ENCODE measurements around the gene SMOC2. TPM values are rescaled to one million over a fixed set of nuclear protein-coding genes. Genes with fewer than 3 reads are reported as not detected.

The SMOC2 gene
- total and polyA plus RNA-seq, 4 experiments from 2014 or later: not detected

DNA sequence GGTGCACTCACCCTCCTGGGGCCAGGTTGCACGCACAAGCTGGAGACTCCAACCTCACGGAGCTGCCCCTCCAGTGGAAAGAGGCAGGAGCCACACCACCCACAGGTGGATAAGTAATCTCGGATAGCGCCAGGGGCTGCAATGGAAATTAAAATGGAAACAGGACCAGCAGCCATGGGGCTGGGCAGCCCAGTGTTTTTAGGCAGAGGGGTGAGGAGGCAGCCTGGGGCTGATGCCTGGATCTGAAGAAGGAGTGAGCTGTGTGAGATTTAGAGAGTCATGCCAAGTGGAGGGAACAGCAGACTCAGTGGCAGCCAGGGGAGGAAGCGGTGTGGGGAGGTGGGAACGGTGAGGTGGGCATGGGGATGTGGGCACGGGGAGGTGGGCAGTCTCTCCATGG is 275.6 kb downstream of the SMOC2 start:
- H3K4me3 ChIP-seq (ENCODE audit: low read length in 2 of 2): no peak overlapping the region
- Mint-ChIP-seq H3K27me3 (peaks cover under 1 to 3% of the 10 kb centered on the region in 2 donors), H3K36me3 (no peaks in the 10 kb centered on the region), H3K4me1 (no peaks in the 10 kb centered on the region), H3K27ac (no peak overlapping the region), H3K4me3 (no peak overlapping the region), H3K9me3 (peaks cover 0 to 6% (median 0%) of the 10 kb centered on the region in 8 donors)
- intact Hi-C loops (cut with micrococcal nuclease): no loop called here
- ChIA-PET CTCF (ENCODE audit: partially characterized antibody) (no interaction called here), POLR2A (ENCODE audit: partially characterized antibody) (no interaction called here)
- H3K36me3 ChIP-seq (ENCODE audit: insufficient read depth, low read length): no peaks in the 10 kb centered on the region
- no peaks in the 10 kb centered on the region for H3K27me3 ChIP-seq (ENCODE audit: insufficient read depth, low read length)
- H3K27ac ChIP-seq (ENCODE audit: low read depth, low read length): no peak overlapping the region
- H3K9me3 ChIP-seq (ENCODE audit: control insufficient read depth in 1 of 2, low read length in 2 of 2): no peaks in the 10 kb centered on the region
- no peaks in the 10 kb centered on the region for H3K4me1 ChIP-seq (ENCODE audit: insufficient read depth, low read length)
- DNase-seq: no peak

DNA sequence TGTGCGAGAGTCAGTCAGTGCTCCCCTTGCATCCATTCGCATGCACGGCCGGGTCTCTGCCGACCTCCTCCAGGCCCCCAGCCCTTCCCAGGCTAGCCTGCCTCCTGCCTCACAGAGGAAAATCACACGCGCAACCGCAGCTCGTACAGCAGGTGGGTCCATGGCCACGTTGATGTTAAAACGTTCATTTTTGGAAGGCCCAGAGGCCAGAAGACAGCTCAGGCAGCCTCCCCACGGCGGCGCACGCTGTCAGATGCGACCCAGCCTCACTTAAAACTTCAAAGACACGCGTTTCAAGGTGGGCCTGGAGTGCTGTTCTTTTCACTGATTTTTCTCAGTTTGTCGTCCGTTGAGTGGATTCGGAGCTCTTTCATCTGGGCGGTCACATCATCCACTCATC is 276.5 kb downstream of the SMOC2 start:
- no peaks in the 10 kb centered on the region for H3K4me1 Mint-ChIP-seq
- H3K4me3 Mint-ChIP-seq: no peak overlapping the region
- intact Hi-C loops (cut with micrococcal nuclease): no loop called here
- no peak for DNase-seq
- Histone ChIP-seq H3K27me3 (ENCODE audit: insufficient read depth, low read length) (no peaks in the 10 kb centered on the region), H3K36me3 (ENCODE audit: insufficient read depth, low read length) (no peaks in the 10 kb centered on the region), H3K4me1 (ENCODE audit: insufficient read depth, low read length) (no peaks in the 10 kb centered on the region), H3K9me3 (ENCODE audit: control insufficient read depth in 1 of 2, low read length in 2 of 2) (no peaks in the 10 kb centered on the region), H3K4me3 (ENCODE audit: low read length in 2 of 2) (no peak overlapping the region), H3K27ac (ENCODE audit: low read depth, low read length) (no peak overlapping the region)
- no peak overlapping the region for H3K27ac Mint-ChIP-seq
- no peaks in the 10 kb centered on the region for H3K36me3 Mint-ChIP-seq
- peaks cover 0 to 1% of the 10 kb centered on the region in 2 donors for H3K27me3 Mint-ChIP-seq
- H3K9me3 Mint-ChIP-seq: peaks cover 0 to 6% (median under 1%) of the 10 kb centered on the region in 8 donors
- ChIA-PET POLR2A (ENCODE audit: partially characterized antibody) (no interaction called here), CTCF (ENCODE audit: partially characterized antibody) (no interaction called here)

Other genes with a start within 250 kb of the SMOC2 start
- gene DACT2, start 121.4 kb upstream of the SMOC2 start, total RNA-seq: not detected
- gene DACT2, start 121.4 kb upstream of the SMOC2 start, polyA plus RNA-seq: not detected